Duodenal mucosa (tissue), 2 donors: ENCODE measurements around the gene CCDC196.

Source experiments
- H3K27ac ChIP-seq: one replicate; pipeline ENCODE4 v1.7.0; 2013; ENCODE audit warnings: low read depth, low read length
- H3K27me3 ChIP-seq, 2 donors: one replicate each; pipeline ENCODE4 v1.7.0; 2013; ENCODE audit warnings: low read length in 2 of 2, control low read depth in 1 of 2; ENCODE audit not compliant: insufficient read depth in 2 of 2, control insufficient read depth in 1 of 2
- H3K36me3 ChIP-seq, 2 donors: one replicate each; pipeline ENCODE4 v1.7.0; 2013; ENCODE audit warnings: low read length in 2 of 2, control low read depth in 1 of 2; ENCODE audit not compliant: insufficient read depth in 2 of 2, control insufficient read depth in 1 of 2
- H3K4me1 ChIP-seq, 2 donors: one replicate each; pipeline ENCODE4 v1.7.0; 2013; ENCODE audit warnings: low read length in 2 of 2, control low read depth in 1 of 2; ENCODE audit not compliant: insufficient read depth in 2 of 2, control insufficient read depth in 1 of 2
- H3K4me3 ChIP-seq, 2 donors: one replicate each; pipeline ENCODE4 v1.7.0; 2013; ENCODE audit warnings: low read length in 2 of 2, low read depth in 1 of 2
- H3K9ac ChIP-seq, 2 donors: one replicate each; pipeline ENCODE4 v1.7.0; 2013; ENCODE audit warnings: low read length in 2 of 2, low read depth in 1 of 2
- H3K9me3 ChIP-seq, 2 donors: one replicate each; pipeline ENCODE4 v1.7.0; 2013; ENCODE audit warnings: low read length in 2 of 2, control low read depth in 1 of 2; ENCODE audit not compliant: control insufficient read depth in 1 of 2

CCDC196 gene

GRCh38 chr14:66507722-66508546, 21.8 kb downstream of the CCDC196 start, which contains the start of gene GPHN:
TSS of gene GPHN (plus strand) at chr14:66508147.
- Histone ChIP-seq H3K27ac (peak within 1 kb of the TSS; percentile 72), H3K9me3 (no peaks in the 10 kb centered on the region), H3K4me1 (peaks cover 11 to 16% of the 10 kb centered on the region in 2 donors), H3K27me3 (no peaks in the 10 kb centered on the region), H3K4me3 (peak within 1 kb of the TSS; percentile 86 to 99), H3K9ac (peak within 1 kb of the TSS; percentile 80 to 96), H3K36me3 (no peaks in the 10 kb centered on the region)

GRCh38 chr14:66508547-66508845, 22.3 kb downstream of the CCDC196 start:
- peak overlapping the region; percentile 86 to 99 for H3K4me3 ChIP-seq
- peak overlapping the region; percentile 80 to 96 for H3K9ac ChIP-seq
- peaks cover 11 to 16% of the 10 kb centered on the region in 2 donors for H3K4me1 ChIP-seq
- no peaks in the 10 kb centered on the region for H3K9me3 ChIP-seq
- H3K36me3 ChIP-seq: no peaks in the 10 kb centered on the region
- no peaks in the 10 kb centered on the region for H3K27me3 ChIP-seq
- peak overlapping the region; percentile 72 for H3K27ac ChIP-seq

GRCh38 chr14:66508846-66509621, 22.9 kb downstream of the CCDC196 start:
- peak overlapping the region; percentile 86 to 99 for H3K4me3 ChIP-seq
- H3K36me3 ChIP-seq: no peaks in the 10 kb centered on the region
- no peaks in the 10 kb centered on the region for H3K27me3 ChIP-seq
- peak overlapping the region; percentile 72 for H3K27ac ChIP-seq
- H3K9me3 ChIP-seq: no peaks in the 10 kb centered on the region
- peaks cover 11 to 16% of the 10 kb centered on the region in 2 donors for H3K4me1 ChIP-seq
- peak overlapping the region; percentile 80 to 96 for H3K9ac ChIP-seq

GRCh38 chr14:66509874-66510273, 23.7 kb downstream of the CCDC196 start:
- Histone ChIP-seq H3K4me3 (peak overlapping the region; percentile 86 to 99), H3K9ac (peak overlapping the region in 1 of 2 donors; percentile 80), H3K27ac (no peak overlapping the region), H3K9me3 (no peaks in the 10 kb centered on the region), H3K4me1 (peaks cover 11 to 16% of the 10 kb centered on the region in 2 donors), H3K27me3 (no peaks in the 10 kb centered on the region), H3K36me3 (no peaks in the 10 kb centered on the region)

- H3K9me3 ChIP-seq: no peaks in the 10 kb centered on the region
- no peaks in the 10 kb centered on the region for H3K36me3 ChIP-seq
- peaks cover 11 to 16% of the 10 kb centered on the region in 2 donors for H3K4me1 ChIP-seq
- H3K9ac ChIP-seq: no peak overlapping the region
- H3K27me3 ChIP-seq: no peaks in the 10 kb centered on the region
- no peak overlapping the region for H3K27ac ChIP-seq
- H3K4me3 ChIP-seq: no peak overlapping the region
Measured at GRCh38 chr14:66511849-66512248, 25.7 kb downstream of the CCDC196 start.

GRCh38 chr14:66514213-66514612, 28.0 kb downstream of the CCDC196 start:
- Histone ChIP-seq H3K36me3 (no peaks in the 10 kb centered on the region), H3K4me1 (peaks cover 9 to 11% of the 10 kb centered on the region in 2 donors), H3K4me3 (no peak overlapping the region), H3K27ac (no peak overlapping the region), H3K9ac (no peak overlapping the region), H3K9me3 (no peaks in the 10 kb centered on the region), H3K27me3 (no peaks in the 10 kb centered on the region)

GRCh38 chr14:66530526-66530925, 44.4 kb downstream of the CCDC196 start:
- Histone ChIP-seq H3K4me3 (no peak overlapping the region), H3K9ac (no peak overlapping the region), H3K27me3 (no peaks in the 10 kb centered on the region), H3K27ac (no peak overlapping the region), H3K4me1 (no peaks in the 10 kb centered on the region), H3K36me3 (no peaks in the 10 kb centered on the region), H3K9me3 (no peaks in the 10 kb centered on the region)

GRCh38 chr14:66539034-66539433, 52.9 kb downstream of the CCDC196 start:
- Histone ChIP-seq H3K9ac (no peak overlapping the region), H3K4me1 (no peaks in the 10 kb centered on the region), H3K4me3 (no peak overlapping the region), H3K27ac (no peak overlapping the region), H3K36me3 (no peaks in the 10 kb centered on the region), H3K9me3 (no peaks in the 10 kb centered on the region), H3K27me3 (no peaks in the 10 kb centered on the region)

GRCh38 chr14:66540038-66540437, 53.9 kb downstream of the CCDC196 start:
- Histone ChIP-seq H3K4me1 (no peaks in the 10 kb centered on the region), H3K4me3 (no peak overlapping the region), H3K27ac (no peak overlapping the region), H3K9ac (no peak overlapping the region), H3K36me3 (no peaks in the 10 kb centered on the region), H3K27me3 (no peaks in the 10 kb centered on the region), H3K9me3 (no peaks in the 10 kb centered on the region)

GRCh38 chr14:66541627-66542026, 55.5 kb downstream of the CCDC196 start:
- Histone ChIP-seq H3K9ac (no peak overlapping the region), H3K4me1 (no peaks in the 10 kb centered on the region), H3K27ac (no peak overlapping the region), H3K4me3 (no peak overlapping the region), H3K9me3 (no peaks in the 10 kb centered on the region), H3K36me3 (no peaks in the 10 kb centered on the region), H3K27me3 (no peaks in the 10 kb centered on the region)
